Loucy (cell line): ENCODE results near the gene CWH43.

ENCODE experiments used
- H2AFZ ChIP-seq: fragments of 200-600 bp; sonication (generic); 2 replicates; pipeline ENCODE4 v1.6.0; 2016; ENCODE audit warnings: antibody characterized with exemption, mild to moderate bottlenecking, low read length, moderate library complexity
- H3F3A ChIP-seq: fragments of 200-600 bp; 2 replicates; pipeline ENCODE4 v1.6.0; 2016; ENCODE audit warnings: antibody characterized with exemption, low read depth, mild to moderate bottlenecking
- H3K27me3 ChIP-seq: fragments of 200-600 bp; sonication (generic); 2 replicates; pipeline ENCODE4 v1.6.1; 2014; ENCODE audit warnings: low read length, mild to moderate bottlenecking; ENCODE audit not compliant: insufficient read depth, poor library complexity, severe bottlenecking
- H3K36me3 ChIP-seq: fragments of 200-600 bp; sonication (generic); 2 replicates; pipeline ENCODE4 v1.6.1; 2016; ENCODE audit warnings: low read length; ENCODE audit not compliant: insufficient read depth
- H3K4me1 ChIP-seq: fragments of 200-600 bp; sonication (generic); 2 replicates; pipeline ENCODE4 v1.5.1; 2014; ENCODE audit warnings: low read length, mild to moderate bottlenecking; ENCODE audit not compliant: insufficient read depth, poor library complexity, severe bottlenecking
- H3K4me2 ChIP-seq: fragments of 200-600 bp; sonication (generic); 2 replicates; pipeline ENCODE4 v1.6.0; 2014; ENCODE audit warnings: antibody characterized with exemption, low read length, low read depth, mild to moderate bottlenecking; ENCODE audit not compliant: poor library complexity, severe bottlenecking
- H3K4me3 ChIP-seq: fragments of 200-600 bp; sonication (generic); 2 replicates; pipeline ENCODE4 v1.5.1; 2014; ENCODE audit warnings: low read length, mild to moderate bottlenecking, mixed read lengths; ENCODE audit not compliant: poor library complexity, severe bottlenecking
- H3K79me2 ChIP-seq: fragments of 200-600 bp; sonication (generic); 2 replicates; pipeline ENCODE4 v1.6.1; 2014; ENCODE audit warnings: low read length; ENCODE audit not compliant: insufficient read depth
- H3K9ac ChIP-seq: fragments of 200-600 bp; sonication (generic); 2 replicates; pipeline ENCODE4 v1.6.0; 2014; ENCODE audit warnings: mild to moderate bottlenecking, low read depth, low read length, moderate library complexity; ENCODE audit not compliant: poor library complexity, severe bottlenecking
- H3K9me2 ChIP-seq: fragments of 200-600 bp; sonication (generic); replicated peaks from 2 replicates; pipeline ENCODE4 v1.6.1; 2016; ENCODE audit warnings: low read depth, low read length, mixed read lengths
- H3K9me3 ChIP-seq: fragments of 200-600 bp; sonication (generic); 2 replicates; pipeline ENCODE4 v1.6.1; 2014; ENCODE audit warnings: mild to moderate bottlenecking, antibody characterized with exemption, low read length, low read depth; ENCODE audit not compliant: insufficient read depth
- H4K20me1 ChIP-seq: fragments of 200-600 bp; sonication (generic); 2 replicates; pipeline ENCODE4 v1.6.0; 2014; ENCODE audit warnings: antibody characterized with exemption, low read length, mild to moderate bottlenecking; ENCODE audit not compliant: insufficient read depth, poor library complexity, severe bottlenecking
- CTCF ChIP-seq: fragments of 200-600 bp; sonication (generic); conservative IDR thresholded peaks from 2 replicates; pipeline ENCODE4 v1.5.1; 2014; ENCODE audit warnings: mild to moderate bottlenecking, antibody characterized with exemption, low read length
- EZH2phosphoT487 ChIP-seq: fragments of 200-600 bp; IDR thresholded peaks from 2 replicates; pipeline ENCODE4 v1.6.1; 2018; ENCODE audit warnings: antibody characterized with exemption, mild to moderate bottlenecking, moderate library complexity, borderline replicate concordance

Gene CWH43

GRCh38 chr4:48985976-48986653 is at the start of gene CWH43:
Gene CWH43, plus strand, starts transcription at chr4:48986275. Its CDS starts 155 bp downstream, at chr4:48986430.
- Histone ChIP-seq H3K27me3 (no peaks in the 10 kb centered on the region), H3K9ac (no peak within 1 kb of the TSS), H3K9me3 (no peaks in the 10 kb centered on the region)

GRCh38 chr4:48937033-48937432 is 49.0 kb upstream of the CWH43 start:
- H3K9me3 ChIP-seq: 0 out of 2 replicates have a peak, but pooled peaks cover 4% of the 10 kb centered on the region
- H3K27me3 ChIP-seq: no peaks in the 10 kb centered on the region
- H4K20me1 ChIP-seq: no peaks in the 10 kb centered on the region
- no peaks in the 10 kb centered on the region for H3K9me2 ChIP-seq
- no peaks in the 10 kb centered on the region for H3K4me1 ChIP-seq
- H3K9ac ChIP-seq: no peak overlapping the region
- no peaks in the 10 kb centered on the region for H3F3A ChIP-seq
- no peak overlapping the region for H3K4me2 ChIP-seq
- H3K79me2 ChIP-seq: no peaks in the 10 kb centered on the region
- H2AFZ ChIP-seq: no peak overlapping the region
- no peaks in the 10 kb centered on the region for H3K36me3 ChIP-seq
- no peak overlapping the region for H3K4me3 ChIP-seq
- no peak for TF ChIP-seq CTCF
- TF ChIP-seq EZH2phosphoT487: no peak

More at GRCh38 chr4:48985976-48986653, at the start of gene CWH43:
- Histone ChIP-seq H3K4me2 (no peak within 1 kb of the TSS), H3K79me2 (no peaks in the 10 kb centered on the region), H3K4me1 (no peaks in the 10 kb centered on the region), H4K20me1 (no peaks in the 10 kb centered on the region), H3K9me2 (no peaks in the 10 kb centered on the region), H3F3A (no peaks in the 10 kb centered on the region), H2AFZ (no peak within 1 kb of the TSS), H3K36me3 (no peaks in the 10 kb centered on the region), H3K4me3 (no peak within 1 kb of the TSS)
- no peak for TF ChIP-seq EZH2phosphoT487

- no peaks in the 10 kb centered on the region for H4K20me1 ChIP-seq
- H3K4me1 ChIP-seq: no peaks in the 10 kb centered on the region
- H3K79me2 ChIP-seq: no peaks in the 10 kb centered on the region
- no peaks in the 10 kb centered on the region for H3K9me2 ChIP-seq
- H3K9me3 ChIP-seq: 0 out of 2 replicates have a peak, but pooled peaks cover 4% of the 10 kb centered on the region
- TF ChIP-seq EZH2phosphoT487: no peak
- TF ChIP-seq CTCF: no peak
- no peak overlapping the region for H3K4me3 ChIP-seq
- H3K9ac ChIP-seq: no peak overlapping the region
- H3F3A ChIP-seq: no peaks in the 10 kb centered on the region
- H3K27me3 ChIP-seq: no peaks in the 10 kb centered on the region
- no peak overlapping the region for H2AFZ ChIP-seq
- no peaks in the 10 kb centered on the region for H3K36me3 ChIP-seq
- H3K4me2 ChIP-seq: no peak overlapping the region
Observed at GRCh38 chr4:48938831-48939230, 47.2 kb upstream of the CWH43 start.

GRCh38 chr4:48939785-48940184 is 46.3 kb upstream of the CWH43 start:
- Histone ChIP-seq H4K20me1 (no peaks in the 10 kb centered on the region), H3K9me3 (0 out of 2 replicates have a peak, but pooled peaks cover 4% of the 10 kb centered on the region), H3F3A (no peaks in the 10 kb centered on the region), H3K27me3 (no peaks in the 10 kb centered on the region), H2AFZ (no peak overlapping the region), H3K79me2 (no peaks in the 10 kb centered on the region), H3K4me3 (no peak overlapping the region), H3K36me3 (no peaks in the 10 kb centered on the region), H3K4me2 (no peak overlapping the region), H3K4me1 (no peaks in the 10 kb centered on the region), H3K9me2 (no peaks in the 10 kb centered on the region), H3K9ac (no peak overlapping the region)
- TF ChIP-seq EZH2phosphoT487 (no peak), CTCF (no peak)
